GM21515 (cell line): ENCODE measurements around the gene C19orf44.

Experiments used
- ATAC-seq: cut with Tn5 transposase; IDR thresholded peaks from one replicate; pipeline ENCODE4 v1.9.1; 2021; ENCODE audit not compliant: unreplicated experiment

Gene C19orf44

DNA sequence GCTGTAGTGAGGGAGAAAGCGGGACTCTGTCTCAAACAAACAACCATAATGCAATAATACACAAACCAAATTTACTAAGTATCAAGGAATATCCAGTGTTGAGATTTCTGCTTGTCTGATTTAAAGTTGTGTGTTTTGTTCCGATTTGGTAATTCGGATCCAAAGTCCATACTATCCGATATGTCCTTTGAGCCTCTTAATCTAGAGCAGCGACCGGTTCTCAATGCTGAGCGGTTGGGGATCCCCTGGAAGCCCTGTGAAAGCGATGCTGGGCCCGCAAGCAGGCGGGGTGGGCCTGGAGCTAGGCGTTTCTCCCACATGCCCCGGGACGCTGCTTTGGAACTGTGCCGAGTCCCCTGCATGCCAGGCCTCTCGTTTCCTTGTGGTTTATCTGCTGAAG, 20.2 kb downstream of the C19orf44 start:
- ATAC-seq: no peak

DNA sequence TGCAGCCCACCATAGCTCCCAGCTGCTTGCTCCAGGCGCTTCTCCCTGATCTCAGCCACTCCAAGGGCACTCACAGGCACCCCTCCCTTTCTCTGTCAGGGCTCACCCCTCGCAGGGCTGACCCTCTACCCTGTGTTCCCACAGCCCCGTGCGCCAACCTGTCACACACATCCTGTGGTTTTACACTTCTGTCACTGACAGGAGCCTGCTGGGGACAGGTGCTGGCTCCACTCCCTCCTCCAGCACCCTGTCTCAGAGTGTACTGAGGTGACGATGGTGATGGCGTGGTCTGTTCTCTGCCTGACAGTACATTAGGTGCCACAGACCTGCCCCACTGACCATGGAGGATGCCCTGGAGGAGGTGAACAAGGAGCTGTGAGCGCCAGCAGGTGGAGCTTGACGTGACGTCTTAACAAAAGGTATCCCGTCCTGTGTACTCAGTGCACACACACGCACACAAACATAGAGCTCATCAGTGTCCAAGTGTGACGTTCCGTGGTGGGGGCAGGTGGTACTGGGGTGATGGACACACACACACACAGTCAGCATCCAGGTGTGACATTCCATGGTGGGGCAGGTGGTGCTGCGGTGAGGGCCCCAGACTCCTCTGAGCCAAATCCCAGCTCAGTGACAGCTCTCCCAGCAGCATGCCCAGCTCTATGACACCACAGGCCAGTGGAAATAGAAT, 20.9 kb downstream of the C19orf44 start:
- ATAC-seq: no peak

DNA sequence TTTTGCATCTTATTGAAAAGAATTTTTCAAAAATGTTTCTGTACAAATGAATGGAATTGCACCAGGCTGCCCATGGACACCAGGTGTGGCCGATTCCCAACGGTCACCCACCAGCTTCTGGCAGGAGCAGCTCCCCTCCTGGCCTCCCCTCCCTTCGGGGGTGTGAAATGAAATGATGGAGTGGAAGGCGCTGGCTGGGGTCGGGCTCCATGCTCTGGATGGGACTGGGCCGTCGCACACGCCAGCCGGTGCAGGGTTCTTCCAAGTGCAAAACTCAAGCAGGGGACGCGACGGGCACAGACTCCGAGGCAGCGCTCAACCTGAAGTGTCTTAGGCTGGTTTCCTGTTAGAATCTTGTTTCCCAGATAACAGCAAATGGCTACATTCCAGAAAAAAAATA, 21.9 kb downstream of the C19orf44 start:
- no peak for ATAC-seq

DNA sequence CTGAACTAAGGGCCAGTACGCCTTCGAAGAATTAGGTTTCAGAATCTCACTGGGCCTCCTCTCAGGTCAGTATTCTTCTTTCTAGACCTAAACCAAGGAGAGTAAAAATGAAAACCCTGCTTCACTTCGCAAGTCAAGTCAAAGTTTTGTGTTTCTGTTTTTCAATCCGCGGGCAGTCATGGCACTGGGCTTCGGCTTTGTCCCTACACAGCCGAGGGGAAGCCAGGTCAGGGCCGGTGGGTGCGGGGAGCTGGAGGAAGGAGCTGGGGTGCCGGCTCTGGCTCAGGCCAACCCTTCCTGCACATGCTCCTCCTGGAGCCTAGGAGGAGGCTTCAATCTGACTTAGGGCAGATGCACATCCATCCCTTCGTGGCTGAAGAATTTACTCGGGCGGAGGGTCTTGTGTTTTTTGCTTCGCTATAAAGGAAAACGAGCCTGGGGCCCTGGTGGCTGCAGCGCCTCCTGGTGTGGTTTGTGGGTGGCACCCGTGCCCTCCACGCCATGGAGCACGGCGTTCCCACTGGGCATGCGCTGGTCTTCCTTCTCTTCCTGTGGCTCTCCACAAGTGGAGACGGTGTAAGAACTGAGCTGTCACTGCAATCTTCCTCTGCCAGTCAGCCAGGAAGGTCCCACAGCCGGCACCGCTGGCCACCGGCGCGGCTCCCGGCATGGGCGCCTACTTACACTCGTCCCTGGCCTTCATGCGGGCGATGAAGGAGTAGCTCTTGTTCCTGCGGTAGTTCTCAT, 22.5 kb downstream of the C19orf44 start:
- ATAC-seq: no peak

DNA sequence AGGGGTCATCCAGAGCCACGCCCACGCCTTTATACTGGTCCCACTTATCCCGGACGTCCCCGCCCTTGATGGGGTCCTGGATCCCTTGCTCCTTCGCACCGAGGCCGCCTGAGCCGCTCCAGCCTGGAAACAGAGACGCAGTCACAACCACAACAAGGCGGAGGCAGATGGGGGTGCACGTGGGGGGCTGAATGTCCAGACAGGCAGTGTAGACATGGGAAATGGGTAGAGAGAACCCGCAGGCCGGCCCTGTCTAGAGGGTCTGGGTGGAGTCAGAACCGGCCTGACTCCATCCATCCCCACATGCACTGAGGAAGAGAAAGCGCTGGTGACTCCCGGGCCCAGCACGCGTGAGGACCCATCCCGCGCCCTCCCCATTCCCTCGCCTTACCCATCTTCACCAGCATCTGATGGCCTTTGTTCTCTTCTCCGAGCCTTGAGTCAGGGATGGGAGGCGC, 23.1 kb downstream of the C19orf44 start:
- no peak for ATAC-seq

DNA sequence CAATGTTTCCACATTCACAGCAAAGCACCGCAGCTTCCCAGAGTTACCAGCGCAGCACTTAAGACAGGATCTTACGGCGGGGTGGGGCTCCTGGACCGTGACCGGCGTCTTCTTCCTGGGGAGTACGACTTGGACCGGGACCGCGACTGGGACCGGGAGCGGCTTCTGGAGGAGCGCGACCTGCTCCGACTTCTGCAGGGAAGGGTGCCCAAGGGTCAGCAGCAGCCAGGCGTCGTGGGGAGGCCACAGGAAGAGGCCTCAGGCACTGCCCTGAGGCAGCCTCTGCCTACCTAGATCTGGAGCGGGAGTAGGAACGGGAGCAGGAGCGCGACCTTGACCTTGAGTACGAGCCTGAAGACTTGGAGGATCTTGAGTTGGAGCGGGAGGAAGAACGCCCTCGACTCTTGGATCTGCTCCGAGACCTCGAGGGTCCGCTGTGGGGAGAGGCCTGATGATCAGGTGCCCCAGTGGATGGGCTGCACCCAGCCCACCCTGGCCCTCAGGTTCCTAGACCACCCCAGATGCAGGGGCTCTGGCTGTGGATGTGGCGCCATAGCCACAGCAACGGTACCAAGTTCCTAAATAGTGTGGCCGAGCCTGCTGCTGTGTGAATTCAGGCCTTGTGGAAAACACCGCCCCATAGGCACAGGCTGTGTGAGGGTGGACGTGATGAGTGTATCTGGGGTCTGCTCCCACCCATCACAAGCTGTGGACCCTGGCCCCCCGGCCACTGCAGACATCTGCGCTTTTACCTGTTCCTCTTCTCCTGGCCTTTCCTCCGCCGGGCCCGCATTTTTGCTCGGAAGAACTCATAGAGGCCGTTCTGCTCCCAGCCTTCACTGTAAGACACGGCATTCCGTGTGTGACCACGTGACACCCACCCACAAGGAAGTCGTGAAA, 24.1 kb downstream of the C19orf44 start:
- no peak for ATAC-seq

DNA sequence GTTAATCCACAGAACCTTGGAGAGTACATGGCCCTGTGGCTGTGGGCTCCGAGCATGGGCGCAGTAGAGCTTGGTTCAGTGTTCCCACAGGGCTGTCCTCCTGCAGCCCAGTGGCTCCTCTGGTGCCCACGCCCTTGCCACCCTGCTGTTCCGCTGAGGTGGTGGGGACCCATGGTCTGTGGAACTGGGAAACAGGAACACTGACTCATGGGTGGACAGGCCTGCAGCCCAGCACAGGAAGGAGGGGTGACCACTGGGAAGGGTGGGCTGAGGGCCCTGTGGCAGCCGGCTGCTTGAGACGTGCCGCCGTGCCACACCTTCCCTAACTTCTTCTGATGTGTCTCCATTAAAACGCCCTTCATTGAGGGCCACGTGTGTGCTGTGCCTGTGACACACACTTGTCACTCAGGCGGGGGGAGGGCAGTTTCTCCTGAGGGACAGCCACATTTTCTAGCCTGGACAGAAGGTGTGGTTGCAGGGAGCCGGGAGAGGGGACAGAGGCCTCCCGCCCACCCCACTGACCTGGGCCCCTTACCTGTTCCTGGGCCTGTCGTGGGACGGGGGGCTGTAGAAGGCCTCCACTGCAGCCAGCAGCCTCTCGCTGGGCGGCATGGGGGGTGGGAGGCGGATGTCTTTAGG, 24.9 kb downstream of the C19orf44 start:
- no peak for ATAC-seq

DNA sequence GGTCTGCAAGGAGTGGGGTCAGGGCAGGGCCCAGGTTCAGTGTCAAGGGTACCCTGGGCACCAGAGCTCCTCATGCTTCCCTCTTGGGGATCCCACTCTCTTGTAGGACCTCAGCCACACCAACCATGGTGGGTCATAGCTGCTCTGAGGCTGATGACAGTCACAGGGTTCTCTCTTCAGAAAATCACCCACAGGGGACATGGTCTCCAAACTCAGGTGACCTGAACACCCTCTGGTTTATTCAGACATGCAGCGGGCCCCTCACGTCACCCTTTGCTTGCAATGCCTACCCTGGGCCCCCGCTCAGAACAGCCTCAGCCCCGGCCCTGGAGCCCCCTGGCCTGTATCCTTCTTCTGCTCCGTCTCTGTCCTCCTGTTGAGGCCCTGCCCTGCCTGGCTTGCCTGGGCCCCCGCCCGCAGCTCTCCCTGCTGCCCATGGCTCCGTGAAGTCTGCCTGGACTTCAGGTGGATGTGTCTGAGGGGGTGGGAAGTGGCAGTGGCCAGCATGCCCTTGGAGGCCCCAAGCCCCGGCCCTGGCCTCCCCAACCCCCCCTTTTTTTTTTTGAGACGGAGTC, 25.6 kb downstream of the C19orf44 start:
- ATAC-seq: no peak

DNA sequence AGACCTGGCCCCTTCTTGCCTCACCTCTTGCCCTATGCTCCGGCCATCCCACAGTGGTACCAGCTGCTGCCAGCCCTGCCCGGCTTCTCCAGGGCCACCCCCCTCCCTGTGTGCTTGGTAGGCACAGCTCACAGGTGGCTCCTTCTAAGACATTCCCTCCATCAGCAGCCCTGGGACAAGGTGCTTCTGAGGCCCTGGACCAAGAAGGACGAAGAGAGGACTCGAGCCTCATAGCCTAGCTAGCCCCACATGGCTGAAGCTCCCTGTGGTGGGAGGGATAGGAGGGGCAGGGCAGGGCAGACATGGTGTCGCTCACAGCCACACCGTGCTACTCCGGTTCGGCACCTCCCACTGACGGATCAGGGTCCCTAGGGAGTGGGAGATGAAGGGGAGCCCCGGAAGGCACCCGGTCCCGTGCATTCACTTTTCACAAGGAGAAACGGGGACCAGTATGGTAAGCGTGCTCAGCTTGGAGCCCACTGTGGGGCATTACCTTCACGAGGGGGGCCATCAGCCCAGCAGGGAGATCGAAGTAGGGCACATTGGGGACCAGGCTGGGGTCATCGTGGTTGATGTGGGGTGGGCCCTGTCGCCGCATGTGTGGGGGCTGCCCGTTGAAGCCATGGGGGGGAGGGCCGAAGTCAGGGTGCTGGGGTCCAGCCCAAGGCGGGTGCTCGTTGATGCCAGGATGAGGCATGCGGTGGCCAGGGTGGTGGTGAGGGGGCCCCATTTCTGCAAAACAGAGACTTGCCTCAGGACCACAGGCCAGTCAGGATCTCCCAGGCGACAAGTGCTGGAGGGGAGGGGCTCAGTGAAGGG, 26.6 kb downstream of the C19orf44 start:
- ATAC-seq: no peak

DNA sequence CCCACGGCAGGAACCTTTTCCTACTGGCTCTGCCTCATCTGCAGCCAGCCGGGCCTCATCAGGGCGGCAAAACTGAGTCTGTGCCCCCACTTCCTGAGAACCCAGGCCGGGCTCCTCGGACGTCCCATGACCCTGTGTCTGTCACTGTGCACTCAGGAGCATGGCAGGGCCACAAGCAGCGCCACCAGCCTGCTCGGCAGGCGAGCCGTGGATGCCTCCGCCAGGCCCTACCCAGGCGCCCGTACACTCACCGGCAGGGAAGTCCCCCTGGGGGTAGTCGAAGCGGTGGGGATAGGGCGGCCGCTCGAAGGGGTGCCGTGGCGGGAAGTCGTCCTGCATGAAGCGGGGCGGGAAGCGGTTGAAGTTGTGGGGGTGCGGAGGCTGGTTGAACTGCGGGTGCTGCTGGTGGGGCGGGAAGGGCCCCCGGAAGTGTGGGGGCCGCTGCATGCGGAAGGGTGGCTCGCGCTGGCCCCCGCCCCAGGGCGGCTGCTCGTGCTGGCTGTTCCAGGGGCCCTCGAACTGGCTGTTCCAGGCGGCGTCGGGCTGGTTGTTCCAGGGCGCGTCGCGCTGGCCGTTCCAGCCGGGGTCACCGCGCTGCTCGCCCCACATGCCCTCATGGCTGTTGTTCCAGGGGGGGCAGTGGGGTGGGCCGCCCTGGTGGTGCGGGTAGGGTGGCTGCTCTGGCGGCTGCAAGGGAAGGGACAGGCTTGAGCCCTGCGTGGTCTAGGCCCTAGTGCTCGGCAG, 29.0 kb downstream of the C19orf44 start:
- ATAC-seq: no peak

DNA sequence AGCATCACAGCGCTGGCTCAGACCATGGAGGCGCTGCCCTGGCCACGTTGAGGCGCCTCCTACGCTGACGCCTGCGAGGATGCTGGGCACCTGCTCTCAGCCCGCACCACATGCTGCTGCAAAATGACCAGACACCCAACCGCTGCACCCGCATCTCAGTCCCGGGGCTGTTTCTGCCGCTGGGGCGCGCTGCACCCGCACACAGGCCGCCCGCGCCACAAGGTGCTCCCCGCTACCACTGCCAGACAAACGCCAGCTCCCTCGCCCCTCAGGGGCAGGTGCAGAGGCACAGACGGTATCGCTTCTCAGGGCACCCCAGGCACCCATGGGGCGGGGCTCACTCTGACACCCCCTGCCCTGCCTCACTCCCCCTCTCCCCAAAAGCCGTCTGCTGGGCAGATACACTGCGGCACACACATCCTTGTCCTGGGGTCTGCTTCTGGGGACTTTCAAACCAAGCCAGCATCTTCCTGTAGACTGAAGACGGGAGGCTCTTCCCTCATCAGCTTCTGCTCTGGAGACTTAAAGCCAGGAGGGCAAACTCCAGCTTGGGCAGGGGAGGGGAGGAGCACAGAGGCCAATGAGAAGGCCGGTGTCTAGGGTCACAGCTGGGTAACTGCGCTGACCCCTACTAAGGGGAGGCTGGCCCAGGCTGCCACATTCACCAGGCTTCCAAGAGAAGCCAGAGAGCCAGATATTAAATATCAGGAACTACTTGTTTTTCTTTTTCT, 29.7 kb downstream of the C19orf44 start:
- no peak for ATAC-seq

DNA sequence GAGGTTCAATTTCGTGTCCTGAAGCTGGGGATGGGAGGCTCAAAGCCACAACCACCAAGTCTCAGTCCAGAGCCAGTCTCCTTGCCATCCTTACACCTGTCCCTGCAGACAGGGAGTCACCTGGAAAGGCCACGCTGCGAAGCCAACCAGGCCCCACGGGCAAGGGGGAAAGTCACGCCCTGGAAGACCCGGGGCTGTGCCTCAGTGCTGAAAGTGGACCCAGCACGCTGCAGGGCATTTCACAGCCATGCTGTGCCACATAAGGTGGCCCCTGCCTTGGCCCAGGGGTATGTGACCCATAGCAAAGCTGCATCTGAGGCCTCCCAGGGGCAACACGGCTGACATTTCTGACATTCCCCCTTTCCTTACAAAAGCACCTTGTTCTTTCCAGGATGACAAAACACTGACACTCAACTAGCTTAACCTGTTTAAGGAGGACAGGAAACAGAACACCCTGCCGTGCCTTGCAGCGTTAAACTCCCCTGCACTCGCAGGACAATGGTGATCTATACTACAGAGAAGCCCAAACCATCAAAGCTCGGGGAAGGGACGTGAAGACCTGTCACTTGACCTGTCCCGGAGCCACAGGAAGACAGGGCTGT, 31.2 kb downstream of the C19orf44 start:
- ATAC-seq: no peak

DNA sequence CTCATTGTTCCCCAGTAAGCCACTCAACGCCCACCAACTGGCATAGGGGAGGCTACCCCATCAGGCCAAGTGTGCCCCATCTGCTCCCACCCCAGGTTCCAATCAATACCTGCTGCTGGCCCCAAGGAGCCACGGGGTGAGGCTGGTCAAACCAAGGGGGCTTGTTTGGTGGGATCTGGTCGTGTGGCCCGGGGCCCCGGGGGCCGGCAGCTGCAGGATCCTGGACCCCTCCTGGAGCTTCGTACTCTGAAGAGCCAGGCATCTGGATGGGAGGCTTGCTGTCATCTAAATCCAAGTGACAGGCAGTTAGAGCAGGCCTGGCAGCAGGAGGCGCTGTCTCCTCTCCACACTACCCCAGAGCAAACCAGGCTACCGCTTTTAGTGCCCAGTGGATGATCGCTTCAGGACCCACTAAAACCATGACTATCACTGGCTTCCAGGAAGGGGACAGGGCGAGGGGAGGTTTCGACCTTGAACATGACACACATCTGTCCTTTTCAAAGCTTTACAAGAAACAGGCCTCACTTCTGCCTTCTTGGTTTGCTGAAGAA, 31.9 kb downstream of the C19orf44 start:
- no peak for ATAC-seq

DNA sequence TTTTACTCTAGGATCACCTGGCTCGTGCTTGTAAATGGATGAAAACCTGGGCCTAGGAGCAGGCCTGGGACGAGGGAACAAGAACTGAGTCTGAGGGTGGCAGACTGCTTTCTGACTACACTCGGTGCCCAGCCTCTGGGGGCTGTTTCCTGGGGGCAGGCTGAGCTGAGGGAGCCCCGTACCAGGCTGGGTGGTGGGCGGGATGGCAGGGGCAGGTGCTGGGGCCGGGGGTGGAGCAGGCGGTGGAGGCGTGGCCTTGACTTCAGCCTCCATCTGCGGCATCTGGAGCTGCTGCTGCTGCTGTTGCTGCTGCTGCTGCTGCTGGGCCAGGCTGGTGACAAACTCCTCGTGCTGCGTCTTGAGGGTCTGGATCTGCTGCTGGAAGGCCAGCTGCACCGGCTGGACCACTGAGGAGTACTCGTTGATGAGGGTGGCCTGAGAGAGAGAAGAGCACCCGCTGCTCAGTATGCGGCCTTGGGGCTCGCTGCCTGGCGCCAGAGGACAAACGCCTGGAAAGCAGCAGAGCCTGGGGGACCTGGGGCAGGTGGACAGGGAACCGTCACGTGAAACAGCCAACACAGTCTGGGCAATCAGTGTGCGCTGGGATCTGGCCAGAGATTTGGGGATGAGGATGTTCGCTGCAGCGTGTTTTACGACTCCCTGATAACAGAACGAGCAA, 33.4 kb downstream of the C19orf44 start:
- ATAC-seq: no peak

DNA sequence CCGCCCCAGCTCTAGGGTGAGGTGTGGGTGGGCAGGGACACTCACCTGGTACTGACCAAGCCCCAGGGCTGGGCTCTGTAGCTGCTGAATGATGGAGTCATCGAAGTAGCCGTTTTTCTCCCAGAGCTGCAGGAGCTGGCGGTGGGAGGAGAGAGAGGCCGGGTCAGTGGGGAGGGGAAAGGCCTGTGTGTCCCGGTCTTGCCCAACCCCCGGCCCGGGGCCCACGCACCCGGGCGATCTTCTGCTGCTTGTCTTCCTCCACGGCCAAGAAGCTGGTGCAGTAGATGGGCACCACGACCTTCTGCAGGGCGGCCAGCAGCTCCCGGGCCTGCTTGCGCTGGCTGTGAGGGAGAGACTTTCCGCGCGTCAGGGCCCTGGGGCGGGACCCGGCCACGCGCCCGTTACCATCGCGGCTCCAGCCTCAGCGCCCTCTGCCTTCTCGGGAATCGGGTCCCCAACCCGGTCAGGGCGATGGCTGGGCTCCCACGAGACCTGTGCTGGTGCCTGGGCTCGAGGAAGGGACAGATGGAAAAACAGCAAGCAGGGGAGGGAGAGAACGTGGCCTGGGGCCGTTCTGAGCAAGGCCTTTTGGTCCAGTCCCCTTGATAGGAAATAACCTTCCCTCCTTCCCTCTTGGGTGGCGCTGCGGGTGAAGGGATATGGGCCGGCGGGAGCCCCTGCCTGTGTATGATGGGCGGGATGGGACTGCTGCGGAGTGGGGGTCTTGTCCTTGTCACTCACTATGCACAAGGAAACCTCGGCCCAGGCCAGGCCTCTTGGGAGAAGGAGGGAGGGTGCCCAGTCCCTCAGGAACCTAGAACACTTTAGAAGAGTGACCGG, 34.6 kb downstream of the C19orf44 start:
- no peak for ATAC-seq

DNA sequence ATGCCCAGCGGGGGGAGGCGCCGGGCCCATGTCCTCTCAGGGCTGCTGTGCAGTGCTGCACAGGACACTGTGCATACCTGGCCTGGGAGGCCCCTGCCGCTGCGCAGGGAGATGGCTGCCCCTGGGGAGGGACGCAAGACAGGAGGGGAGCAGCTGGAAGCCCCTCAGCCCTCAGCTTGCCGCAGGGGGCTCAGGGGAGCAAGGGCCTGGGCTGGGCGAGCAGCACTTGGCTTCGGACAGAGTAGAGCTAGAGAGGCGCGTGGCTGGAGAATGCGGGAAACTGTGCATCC, 35.1 kb downstream of the C19orf44 start:
- no peak for ATAC-seq
